Endodermal cell (in vitro differentiated cells): Measurements from ENCODE around the gene CLSTN2. TPM values are rescaled to one million over a fixed set of nuclear protein-coding genes. Genes with fewer than 3 reads are reported as not detected.

Experiments
- DNase-seq: peaks from one replicate; pipeline ENCODE4 v3.0.0-alpha.2; 2017
- H3K27ac ChIP-seq: 2 replicates; pipeline ENCODE4 v1.5.1; 2013; ENCODE audit warnings: mild to moderate bottlenecking, low read depth, low read length, moderate library complexity
- H3K27me3 ChIP-seq: 2 replicates; pipeline ENCODE4 v1.6.1; 2013; ENCODE audit warnings: mild to moderate bottlenecking, low read length, moderate library complexity; ENCODE audit not compliant: insufficient read depth, control insufficient read depth, poor library complexity, severe bottlenecking
- H3K36me3 ChIP-seq: 2 replicates; pipeline ENCODE4 v1.7.0; 2013; ENCODE audit warnings: mild to moderate bottlenecking, low read length, moderate library complexity; ENCODE audit not compliant: control insufficient read depth, insufficient read depth
- H3K4me1 ChIP-seq: one replicate; pipeline ENCODE4 v1.7.0; 2013; ENCODE audit warnings: low read length; ENCODE audit not compliant: control insufficient read depth, insufficient read depth
- H3K4me3 ChIP-seq: 2 replicates; pipeline ENCODE4 v1.5.1; 2013; ENCODE audit warnings: mild to moderate bottlenecking, low read length, moderate library complexity
- H3K9ac ChIP-seq: 2 replicates; pipeline ENCODE4 v1.6.1; 2013; ENCODE audit warnings: mild to moderate bottlenecking, low read length, moderate library complexity; ENCODE audit not compliant: poor library complexity, severe bottlenecking; ENCODE audit errors: extremely low read depth
- H3K9me3 ChIP-seq: 2 replicates; pipeline ENCODE4 v1.6.1; 2013; ENCODE audit warnings: mild to moderate bottlenecking, low read length, moderate library complexity; ENCODE audit not compliant: control insufficient read depth
- H3K27ac Mint-ChIP-seq: 2 replicates; pipeline ENCODE4 v1.8.0; 2020; ENCODE audit warnings: mixed read lengths
- H3K27me3 Mint-ChIP-seq: 2 replicates; pipeline ENCODE4 v1.8.0; 2021; ENCODE audit warnings: mild to moderate bottlenecking, mixed read lengths; ENCODE audit not compliant: insufficient read depth
- H3K36me3 Mint-ChIP-seq: 2 replicates; pipeline ENCODE4 v1.8.0; 2020; ENCODE audit warnings: low read depth, mixed read lengths
- H3K4me1 Mint-ChIP-seq: 2 replicates; pipeline ENCODE4 v1.8.0; 2020; ENCODE audit warnings: mixed read lengths
- H3K4me3 Mint-ChIP-seq: 2 replicates; pipeline ENCODE4 v1.8.0; 2020; ENCODE audit warnings: mild to moderate bottlenecking, moderate library complexity, mixed read lengths
- H3K9me3 Mint-ChIP-seq: 2 replicates; pipeline ENCODE4 v1.8.0; 2020; ENCODE audit warnings: mild to moderate bottlenecking, mixed read lengths
- CTCF ChIP-seq: fragments of 200-600 bp; sonication (generic); conservative IDR thresholded peaks from 2 replicates; pipeline ENCODE4 v1.5.0; 2021; ENCODE audit warnings: antibody characterized with exemption, mild to moderate bottlenecking
- WGBS, 2 experiments: methylation state at CpG; one replicate each; pipeline versions ENCODE4 v1.1.5 to v1.1.7; 2013; ENCODE audit warnings: missing lambda C conversion rate in 2 of 2, mixed read lengths in 1 of 2; ENCODE audit not compliant: insufficient coverage in 1 of 2, insufficient read length in 1 of 2; 5-methylcytosine and 5-hydroxymethylcytosine counted together
- total RNA-seq, 2 donors: library from RNA; stranded (reverse); fragmentation: NEBNext Ultra II Directional in 1 of 2; extraction: Animal tissue kit (Norgen Biotek cat#: 25700) in 1 of 2; gene quantifications; 2 replicates in 1 of 2; 3 replicates in 1 of 2; pipeline ENCODE4 v1.2.1, GENCODE V29; 2021

CLSTN2 gene
- total RNA-seq, 2 donors from 2014 or later, result 0.13 to 0.42 TPM

- peak; percentile 42 for DNase-seq
- Histone ChIP-seq H3K4me1 (peaks cover 3% of the 10 kb centered on the region), H3K9ac (no peak overlapping the region), H3K9me3 (no peaks in the 10 kb centered on the region), H3K27me3 (no peaks in the 10 kb centered on the region), H3K27ac (no peak overlapping the region), H3K4me3 (no peak overlapping the region), H3K36me3 (no peaks in the 10 kb centered on the region)
- no peaks in the 10 kb centered on the region for H3K27me3 Mint-ChIP-seq
- peak overlapping the region; percentile 44 for H3K27ac Mint-ChIP-seq
- no peak overlapping the region for H3K4me3 Mint-ChIP-seq
- WGBS, 2 experiments, result 43 to 71% methylated on average over 1 to 3 of the region's 6 CpGs
- TF ChIP-seq CTCF, result no peak
- peaks cover 12% of the 10 kb centered on the region for H3K4me1 Mint-ChIP-seq
- no peaks in the 10 kb centered on the region for H3K9me3 Mint-ChIP-seq
- H3K36me3 Mint-ChIP-seq, result no peaks in the 10 kb centered on the region
Measured at GRCh38 chr3:140391061-140391460, 456.1 kb downstream of the CLSTN2 start.

GRCh38 chr3:140394488-140395133, 459.6 kb downstream of the CLSTN2 start:
- no peak overlapping the region for H3K27ac ChIP-seq
- Mint-ChIP-seq H3K27me3 (no peaks in the 10 kb centered on the region), H3K36me3 (no peaks in the 10 kb centered on the region), H3K27ac (no peak overlapping the region), H3K9me3 (no peaks in the 10 kb centered on the region), H3K4me1 (peaks cover 7% of the 10 kb centered on the region), H3K4me3 (no peak overlapping the region)
- no peak for TF ChIP-seq CTCF
- no peak overlapping the region for H3K4me3 ChIP-seq
- H3K4me1 ChIP-seq, result peaks cover 3% of the 10 kb centered on the region
- WGBS, 2 experiments, result 88% methylated on average over 3 of the region's 3 CpGs; no CpG with 5 or more reads in 1 of the 2 experiments
- H3K27me3 ChIP-seq, result no peaks in the 10 kb centered on the region
- DNase-seq, result no peak
- no peak overlapping the region for H3K9ac ChIP-seq
- no peaks in the 10 kb centered on the region for H3K9me3 ChIP-seq
- no peaks in the 10 kb centered on the region for H3K36me3 ChIP-seq

GRCh38 chr3:140395134-140396075, 460.4 kb downstream of the CLSTN2 start:
- Mint-ChIP-seq H3K27ac (no peak overlapping the region), H3K27me3 (no peaks in the 10 kb centered on the region), H3K4me3 (no peak overlapping the region), H3K4me1 (peaks cover 7% of the 10 kb centered on the region), H3K9me3 (no peaks in the 10 kb centered on the region), H3K36me3 (no peaks in the 10 kb centered on the region)
- Histone ChIP-seq H3K36me3 (no peaks in the 10 kb centered on the region), H3K4me1 (peaks cover 3% of the 10 kb centered on the region), H3K9ac (no peak overlapping the region), H3K4me3 (no peak overlapping the region), H3K27ac (no peak overlapping the region), H3K9me3 (no peaks in the 10 kb centered on the region), H3K27me3 (no peaks in the 10 kb centered on the region)
- DNase-seq, result no peak
- no peak for TF ChIP-seq CTCF
- 86 to 94% methylated on average over 4 to 5 of the region's 5 CpGs for WGBS, 2 experiments
